Spleen (tissue), 7 donors: ENCODE measurements around the gene HNRNPUL1.

Experiments
- CTCF ChIP-seq, 11 experiments: fragments of 200-600 bp in 7 of 11; fragments of 450-650 bp in 4 of 11; sonication (generic) in 4 of 11; IDR thresholded peaks in 8 of 11; conservative IDR thresholded peaks in 3 of 11; 1 replicate in 7 of 11; 2 replicates in 4 of 11; pipeline versions ENCODE4 v1.4.0 to v1.8.0; 2016 to 2021; ENCODE audit warnings: antibody characterized with exemption in 11 of 11, inconsistent platforms in 4 of 11, mild to moderate bottlenecking in 1 of 11
- POLR2A ChIP-seq, 3 donors: fragments of 450-650 bp; IDR thresholded peaks; one replicate each; pipeline ENCODE4 v1.5.1; 2017; ENCODE audit warnings: antibody characterized with exemption in 3 of 3, mild to moderate bottlenecking in 1 of 3
- donor health status: DM: no; HTN: no; CAD: no; lungs with moderate emphysema.
- donor health status: DM: no; HTN: no; CAD: no.
- donor health status: DM: no; HTN: no; CAD: no.

DNA sequence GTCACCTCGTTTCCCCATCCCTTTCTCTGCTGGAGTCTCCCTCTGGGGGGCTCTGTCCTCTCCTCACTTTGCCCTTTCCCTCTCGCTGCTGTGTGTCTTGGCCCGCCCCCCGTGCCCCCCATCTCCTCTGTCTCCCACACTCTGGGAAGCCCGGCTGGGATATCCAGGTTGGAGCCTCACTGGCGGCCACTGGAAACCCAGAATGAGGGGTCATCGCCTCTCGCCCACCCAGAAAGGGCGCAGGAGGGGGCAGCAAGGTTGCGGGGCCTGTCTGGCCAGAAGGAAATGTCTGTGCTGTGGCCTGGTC lies 61.4 kb downstream of the HNRNPUL1 start:
- TF ChIP-seq CTCF (IDR thresholded peaks at IDR 0.05 in 8 of 11, conservative IDR thresholded peaks at IDR 0.05 in 3 of 11) (no peak), POLR2A (IDR thresholded peaks at IDR 0.05) (no peak)
